H1 (cell line): ENCODE results near the gene DUSP9. TPM values are rescaled to one million over a fixed set of nuclear protein-coding genes. Genes with fewer than 3 reads are reported as not detected.

Experiments
- CTCF ChIA-PET: fragments of 300-600 bp; sonication (Branson Sonifier 250); formaldehyde crosslinking; loops from one replicate; lab custom pipeline; 2021; ENCODE audit not compliant: partially characterized antibody; lab: Charles Lee
- POLR2A ChIA-PET: fragments of 300-600 bp; sonication (Branson Sonifier 250); formaldehyde crosslinking; loops from one replicate; lab custom pipeline; 2021; ENCODE audit warnings: inconsistent platforms; ENCODE audit not compliant: partially characterized antibody; lab: Charles Lee
- DNase-seq, 2 experiments: peaks; one replicate each; pipeline versions ENCODE4 v3.0.0 to v3.0.0-alpha.2; 2010 to 2022; ENCODE audit warnings: low spot score in 2 of 2, low read depth in 1 of 2, mixed read lengths in 1 of 2
- FAIRE-seq: peaks from 2 replicates; lab custom pipeline; 2011; peaks lifted over from hg19 to GRCh38; lab: Jason Lieb, UNC
- H2AFZ ChIP-seq: 2 replicates; pipeline ENCODE4 v1.8.1; 2012; ENCODE audit warnings: low read length, inconsistent platforms
- H2AK5ac ChIP-seq: 2 replicates; pipeline ENCODE4 v1.6.1; 2013; ENCODE audit warnings: low read depth, low read length
- H2BK120ac ChIP-seq: replicated peaks from 2 replicates; pipeline ENCODE3; 2013; ENCODE audit warnings: low read depth, low read length, inconsistent platforms
- H2BK12ac ChIP-seq: 2 replicates; pipeline ENCODE4 v1.6.1; 2013; ENCODE audit warnings: low read depth, low read length
- H2BK15ac ChIP-seq: 2 replicates; pipeline ENCODE4 v1.6.1; 2013; ENCODE audit warnings: low read length
- H2BK20ac ChIP-seq: 2 replicates; pipeline ENCODE4 v1.6.1; 2013; ENCODE audit warnings: low read length
- H2BK5ac ChIP-seq: 2 replicates; pipeline ENCODE4 v1.6.1; 2013; ENCODE audit warnings: low read depth, low read length
- H3K14ac ChIP-seq: 2 replicates; pipeline ENCODE4 v1.6.1; 2013; ENCODE audit warnings: inconsistent platforms; ENCODE audit not compliant: insufficient read length
- H3K18ac ChIP-seq: 2 replicates; pipeline ENCODE4 v1.6.1; 2013; ENCODE audit warnings: low read length; ENCODE audit errors: extremely low read depth
- H3K23ac ChIP-seq: 2 replicates; pipeline ENCODE4 v1.6.1; 2013; ENCODE audit warnings: inconsistent platforms; ENCODE audit not compliant: insufficient read length
- H3K23me2 ChIP-seq: 2 replicates; pipeline ENCODE4 v1.6.1; 2013; ENCODE audit warnings: low read depth, low read length
- H3K27ac ChIP-seq: 2 replicates; pipeline ENCODE4 v1.6.1; 2011; ENCODE audit warnings: low read depth, low read length, inconsistent platforms
- H3K27me3 ChIP-seq, 4 experiments: replicated peaks in 1 of 4; 1 replicate in 1 of 4; 2 replicates in 3 of 4; pipeline versions ENCODE4 v1.6.1 to v1.8.1; 2011 to 2013; ENCODE audit warnings: low read length in 3 of 4, mild to moderate bottlenecking in 3 of 4, inconsistent platforms in 2 of 4, mixed read lengths in 2 of 4, moderate library complexity in 1 of 4; ENCODE audit not compliant: control insufficient read depth in 3 of 4, insufficient read depth in 3 of 4; ENCODE audit errors: extremely low read depth in 1 of 4
- H3K36me3 ChIP-seq, 4 experiments: 2 replicates each; pipeline versions ENCODE4 v1.6.1 to v1.8.1; 2011 to 2013; ENCODE audit warnings: mild to moderate bottlenecking in 4 of 4, low read length in 3 of 4, moderate library complexity in 2 of 4, control low read depth in 1 of 4, inconsistent platforms in 1 of 4; ENCODE audit not compliant: insufficient read depth in 4 of 4, control insufficient read depth in 2 of 4
- H3K4ac ChIP-seq: replicated peaks from 2 replicates; pipeline ENCODE3; 2013; ENCODE audit warnings: low read length, low read depth, mixed read lengths, inconsistent platforms; ENCODE audit not compliant: insufficient read length
- H3K4me1 ChIP-seq, 4 experiments: replicated peaks in 1 of 4; 1 replicate in 1 of 4; 2 replicates in 3 of 4; pipeline versions ENCODE4 v1.6.1 to v1.8.1; 2011 to 2013; ENCODE audit warnings: low read length in 3 of 4, inconsistent platforms in 2 of 4, mixed read lengths in 1 of 4; ENCODE audit not compliant: insufficient read depth in 4 of 4, control insufficient read depth in 3 of 4
- H3K4me2 ChIP-seq, 2 experiments: 2 replicates each; pipeline versions ENCODE4 v1.6.1 to v1.8.1; 2011 to 2013; ENCODE audit warnings: low read depth in 2 of 2, low read length in 2 of 2, control low read depth in 1 of 2, inconsistent platforms in 1 of 2, mild to moderate bottlenecking in 1 of 2; ENCODE audit not compliant: insufficient read depth in 1 of 2
- H3K4me3 ChIP-seq, 4 experiments: fragments of 200-600, 300-600 bp in 1 of 4; sonication (generic), shearing (Covaris generic), sonication (Bioruptor Twin) in 1 of 4; 2 replicates each; pipeline versions ENCODE4 v1.5.1 to v1.8.1; 2011 to 2016; ENCODE audit warnings: low read length in 4 of 4, low read depth in 3 of 4, control low read depth in 2 of 4, inconsistent platforms in 2 of 4, mild to moderate bottlenecking in 2 of 4, mixed read lengths in 1 of 4, moderate library complexity in 1 of 4; ENCODE audit not compliant: insufficient read depth in 2 of 4; ENCODE audit errors: extremely low read depth in 1 of 4
- H3K56ac ChIP-seq: replicated peaks from 2 replicates; pipeline ENCODE3; 2013; ENCODE audit warnings: low read depth, mild to moderate bottlenecking, mixed read lengths, low read length, inconsistent platforms; ENCODE audit not compliant: insufficient read length
- H3K79me1 ChIP-seq: 2 replicates; pipeline ENCODE4 v1.6.1; 2013; ENCODE audit warnings: low read depth, low read length, control low read depth
- H3K79me2 ChIP-seq, 2 experiments: 2 replicates each; pipeline versions ENCODE4 v1.6.1 to v1.8.1; 2012 to 2013; ENCODE audit warnings: low read length in 2 of 2, mild to moderate bottlenecking in 2 of 2, inconsistent platforms in 1 of 2; ENCODE audit not compliant: insufficient read depth in 2 of 2, control insufficient read depth in 1 of 2
- H3K9ac ChIP-seq, 4 experiments: replicated peaks in 1 of 4; 1 replicate in 1 of 4; 2 replicates in 3 of 4; pipeline versions ENCODE4 v1.6.1 to v1.8.1; 2011 to 2013; ENCODE audit warnings: low read depth in 3 of 4, low read length in 3 of 4, control low read depth in 2 of 4, mild to moderate bottlenecking in 2 of 4, moderate library complexity in 2 of 4, inconsistent platforms in 1 of 4; ENCODE audit errors: extremely low read depth in 1 of 4
- H3K9me3 ChIP-seq, 2 experiments: 2 replicates each; pipeline versions ENCODE4 v1.6.1 to v1.8.1; 2012 to 2013; ENCODE audit warnings: mild to moderate bottlenecking in 2 of 2, moderate library complexity in 2 of 2, control low read depth in 1 of 2, inconsistent platforms in 1 of 2, low read depth in 1 of 2, low read length in 1 of 2, mixed read lengths in 1 of 2; ENCODE audit not compliant: insufficient read depth in 2 of 2
- H4K20me1 ChIP-seq, 2 experiments: replicated peaks in 1 of 2; 2 replicates each; pipeline versions ENCODE3 to v1.8.1; 2011 to 2013; ENCODE audit warnings: inconsistent platforms in 2 of 2, low read length in 2 of 2, mild to moderate bottlenecking in 1 of 2; ENCODE audit not compliant: insufficient read depth in 2 of 2, control insufficient read depth in 1 of 2
- H4K5ac ChIP-seq: 2 replicates; pipeline ENCODE4 v1.6.1; 2013; ENCODE audit warnings: low read length, low read depth, mixed read lengths, inconsistent platforms; ENCODE audit not compliant: insufficient read length
- H4K8ac ChIP-seq: 2 replicates; pipeline ENCODE4 v1.8.0; 2013; ENCODE audit warnings: mild to moderate bottlenecking, moderate library complexity, low read length, inconsistent platforms; ENCODE audit not compliant: insufficient read depth; ENCODE audit errors: extremely low read depth
- H4K91ac ChIP-seq: replicated peaks from 2 replicates; pipeline ENCODE3; 2013; ENCODE audit warnings: low read length, mixed read lengths, inconsistent platforms; ENCODE audit not compliant: insufficient read length
- CEBPB ChIP-seq: IDR thresholded peaks from 2 replicates; pipeline ENCODE4 v1.6.1; 2012; ENCODE audit warnings: low read depth, low read length
- CREB1 ChIP-seq: IDR thresholded peaks from 2 replicates; pipeline ENCODE4 v1.6.1; 2012; ENCODE audit warnings: inconsistent platforms
- RBBP5 ChIP-seq: IDR thresholded peaks from 2 replicates; pipeline ENCODE4 v1.7.1; 2012; ENCODE audit warnings: low read depth, mild to moderate bottlenecking, inconsistent platforms, low read length, moderate library complexity, borderline replicate concordance
- SP4 ChIP-seq: IDR thresholded peaks from 2 replicates; pipeline ENCODE4 v1.6.1; 2012; ENCODE audit warnings: low read length, inconsistent platforms
- WGBS, 2 experiments: shearing (Covaris generic) in 1 of 2; methylation state at CpG; one replicate each; pipeline versions ENCODE4 v1.1.6 to v1.1.7; 2013 to 2015; ENCODE audit warnings: low lambda C conversion rate in 2 of 2, mixed read lengths in 2 of 2, inconsistent platforms in 1 of 2, low coverage in 1 of 2, missing lambda C conversion rate in 1 of 2; ENCODE audit not compliant: insufficient replicate concordance in 2 of 2, insufficient coverage in 1 of 2, insufficient read length in 1 of 2; ENCODE audit errors: extremely low coverage in 1 of 2, missing lambda C conversion rate in 1 of 2; 5-methylcytosine and 5-hydroxymethylcytosine counted together
- polyA plus RNA-seq, 7 experiments: library from polyadenylated mRNA; depleted of rRNA in 3 of 7; stranded (reverse) in 5 of 7; unstranded in 2 of 7; fragments of >200 nt in 5 of 7; fragments of 200-250 nt in 2 of 7; gene quantifications; 1 replicate in 5 of 7; 2 replicates in 1 of 7; 4 replicates in 1 of 7; pipeline versions ENCODE4 v1.2.1 to v1.2.3, GENCODE V29; 2011 to 2013; ENCODE audit warnings: missing spikeins in 2 of 7, mixed read lengths in 2 of 7
- total RNA-seq: library from RNA; stranded (reverse); fragmentation: NEBNext Ultra II Directional; extraction: Animal tissue kit (Norgen Biotek cat#: 25700); gene quantifications from 2 replicates; pipeline ENCODE4 v1.2.1, GENCODE V29; 2021

DUSP9 gene
- total and polyA plus RNA-seq, 2 of the 8 experiments (the other 6 are each of a cell fraction or from before 2014, with no cell fraction given) = 0.80 to 1.1 TPM

- FAIRE-seq (no peak), DNase-seq (no peak)
- H4K20me1 ChIP-seq = no peaks in the 10 kb centered on the region
- H3K27ac ChIP-seq = no peak overlapping the region
- no peaks in the 10 kb centered on the region for H3K36me3 ChIP-seq
- peaks cover 0 to 1% (median under 1%) of the 10 kb centered on the region in 4 experiments; a peak in 4 of 7 replicates for H3K27me3 ChIP-seq
- no peaks in the 10 kb centered on the region for H3K79me2 ChIP-seq
- no peak overlapping the region for H3K23ac ChIP-seq
- H3K4me1 ChIP-seq = no peaks in the 10 kb centered on the region
- no peak overlapping the region for H3K4me3 ChIP-seq
- no peak overlapping the region for H2AFZ ChIP-seq
- no peak overlapping the region for H3K9ac ChIP-seq
- no peak overlapping the region for H3K56ac ChIP-seq
- H3K4ac ChIP-seq = no peak overlapping the region
- no peaks in the 10 kb centered on the region for H3K79me1 ChIP-seq
- H2BK20ac ChIP-seq = no peak overlapping the region
- H2BK120ac ChIP-seq = no peak overlapping the region
- POLR2A ChIA-PET = interaction anchor here (0.9 kb wide), 1 partner anchor 84 kb away, joined by 3 read pairs; no protein-coding TSS in a partner anchor
- H3K18ac ChIP-seq = no peak overlapping the region
- no peak overlapping the region for H3K14ac ChIP-seq
- H3K4me2 ChIP-seq = no peak overlapping the region
- H2BK12ac ChIP-seq = no peak overlapping the region
- H3K9me3 ChIP-seq = no peaks in the 10 kb centered on the region
- H2AK5ac ChIP-seq = no peak overlapping the region
- H4K91ac ChIP-seq = no peak overlapping the region
- H3K23me2 ChIP-seq = no peaks in the 10 kb centered on the region
- CTCF ChIA-PET = interaction anchor here (1.0 to 21.6 kb wide), 9 partner anchors 8 to 86 kb away, joined by 3 to 408 read pairs (median 5); partner anchors contain the start of gene DUSP9
- no peak overlapping the region for H2BK15ac ChIP-seq
- no CpG with 5 or more reads among the region's 6 CpGs for WGBS, 2 experiments
- H4K8ac ChIP-seq = no peak overlapping the region
- no peak overlapping the region for H4K5ac ChIP-seq
- no peak overlapping the region for H2BK5ac ChIP-seq
- TF ChIP-seq CREB1 = no peak
- no peak for TF ChIP-seq CEBPB
- TF ChIP-seq SP4 = no peak
- TF ChIP-seq RBBP5 = no peak
These were observed 11.6 kb upstream of the DUSP9 start for GRCh38 chrX:153635388-153635787.
